Activated T-helper 17 cell treated with anti-CD3 and anti-CD28 coated beads, Interleukin-2, amount 50 U/mL, for 72 hours (primary cell): Measurements from ENCODE around the gene IVL. TPM values are rescaled to one million over a fixed set of nuclear protein-coding genes. Genes with fewer than 3 reads are reported as not detected.
A peak's percentile ranks its signal among the peaks of the same experiment; 100 is the strongest.

Experiments used
- ATAC-seq: fragments of 150-1000 bp; cut with Tn5 transposase; replicated peaks from 2 replicates; pipeline ENCODE4 v1.10.0; 2021; ENCODE audit warnings: mild to moderate bottlenecking, moderate library complexity
- H3K27ac Mint-ChIP-seq: one replicate; pipeline ENCODE4 v1.8.0; 2022; ENCODE audit warnings: mixed read lengths
- H3K27me3 Mint-ChIP-seq: one replicate; pipeline ENCODE4 v1.8.0; 2022; ENCODE audit warnings: mixed read lengths
- H3K36me3 Mint-ChIP-seq: one replicate; pipeline ENCODE4 v1.8.0; 2022; ENCODE audit warnings: low read depth, mild to moderate bottlenecking, mixed read lengths
- H3K4me1 Mint-ChIP-seq: one replicate; pipeline ENCODE4 v1.8.0; 2022; ENCODE audit warnings: mixed read lengths
- H3K4me3 Mint-ChIP-seq: one replicate; pipeline ENCODE4 v1.8.0; 2022; ENCODE audit warnings: mild to moderate bottlenecking, mixed read lengths
- H3K9me3 Mint-ChIP-seq: one replicate; pipeline ENCODE4 v1.8.0; 2022; ENCODE audit warnings: mixed read lengths
- total RNA-seq, 2 donors: library from RNA; stranded (reverse); gene quantifications; one replicate each; pipeline ENCODE4 v1.2.3, GENCODE V29; 2022

Gene IVL
- total RNA-seq, 2 donors from 2014 or later, result not detected

- Mint-ChIP-seq H3K4me3 (no peak overlapping the region), H3K4me1 (peaks cover 10% of the 10 kb centered on the region), H3K9me3 (no peaks in the 10 kb centered on the region), H3K36me3 (no peaks in the 10 kb centered on the region), H3K27ac (no peak overlapping the region), H3K27me3 (peaks cover 8% of the 10 kb centered on the region)
- peak; percentile 45 for ATAC-seq
Observed at GRCh38 chr1:152880907-152881306, 27.4 kb upstream of the IVL start.

- no peak for ATAC-seq
- Mint-ChIP-seq H3K36me3 (no peaks in the 10 kb centered on the region), H3K4me3 (no peak overlapping the region), H3K27me3 (peaks cover 7% of the 10 kb centered on the region), H3K4me1 (peaks cover 10% of the 10 kb centered on the region), H3K27ac (no peak overlapping the region), H3K9me3 (no peaks in the 10 kb centered on the region)
Observed at GRCh38 chr1:152884085-152884484, 24.3 kb upstream of the IVL start.

DNA sequence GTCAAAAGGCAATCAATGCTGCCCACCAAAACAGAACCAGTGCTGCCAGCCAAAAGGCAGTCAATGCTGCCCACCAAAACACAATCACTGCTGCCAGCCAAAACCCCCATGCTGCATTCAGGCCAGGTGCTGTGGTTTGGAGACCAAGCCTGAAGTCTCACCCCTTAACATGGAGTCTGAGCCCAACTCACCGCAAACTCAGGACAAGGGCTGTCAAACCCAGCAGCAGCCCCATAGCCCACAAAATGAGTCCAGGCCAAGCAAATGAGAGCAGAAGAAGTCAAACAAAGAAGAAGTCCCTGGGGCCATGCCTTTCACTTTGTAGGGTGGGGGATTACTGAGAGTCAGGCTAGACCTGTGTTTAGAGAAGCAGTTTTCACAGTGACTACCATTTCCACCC lies 23.8 kb upstream of the IVL start:
- H3K36me3 Mint-ChIP-seq, result no peaks in the 10 kb centered on the region
- ATAC-seq, result no peak
- H3K27ac Mint-ChIP-seq, result no peak overlapping the region
- peaks cover 10% of the 10 kb centered on the region for H3K4me1 Mint-ChIP-seq
- H3K27me3 Mint-ChIP-seq, result peaks cover 8% of the 10 kb centered on the region
- H3K4me3 Mint-ChIP-seq, result no peak overlapping the region
- no peaks in the 10 kb centered on the region for H3K9me3 Mint-ChIP-seq

GRCh38 chr1:152884966-152885624 lies 23.3 kb upstream of the IVL start:
- peaks cover 5% of the 10 kb centered on the region for H3K4me1 Mint-ChIP-seq

DNA sequence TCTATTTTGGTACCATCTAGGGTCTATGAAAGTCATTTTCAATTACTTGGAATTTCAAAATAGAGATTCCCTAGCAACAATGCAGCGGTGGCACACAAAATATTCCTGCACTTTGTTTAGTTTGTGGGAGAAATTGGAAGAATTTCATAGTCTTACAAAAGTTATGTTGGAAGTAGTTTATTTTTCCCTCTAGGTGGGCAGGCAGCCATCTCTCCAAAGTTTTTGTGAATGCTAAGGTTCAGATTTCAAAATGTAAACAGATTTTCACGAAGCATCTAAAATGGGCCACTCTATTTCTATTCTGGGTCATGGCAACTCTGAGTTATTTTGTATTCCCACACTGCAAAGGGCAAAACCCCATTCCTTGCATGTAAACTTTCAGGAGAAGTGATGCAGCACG lies 22.3 kb upstream of the IVL start:
- H3K36me3 Mint-ChIP-seq, result no peaks in the 10 kb centered on the region
- H3K9me3 Mint-ChIP-seq, result peaks cover 4% of the 10 kb centered on the region
- no peak for ATAC-seq
- H3K4me1 Mint-ChIP-seq, result no peaks in the 10 kb centered on the region
- H3K4me3 Mint-ChIP-seq, result no peak overlapping the region
- H3K27me3 Mint-ChIP-seq, result peaks cover 21% of the 10 kb centered on the region
- no peak overlapping the region for H3K27ac Mint-ChIP-seq

More at GRCh38 chr1:152884966-152885624, 23.3 kb upstream of the IVL start:
- Mint-ChIP-seq H3K9me3 (peaks cover 4% of the 10 kb centered on the region), H3K36me3 (no peaks in the 10 kb centered on the region), H3K27me3 (peaks cover 14% of the 10 kb centered on the region), H3K27ac (no peak overlapping the region), H3K4me3 (no peak overlapping the region)
- no peak for ATAC-seq

DNA sequence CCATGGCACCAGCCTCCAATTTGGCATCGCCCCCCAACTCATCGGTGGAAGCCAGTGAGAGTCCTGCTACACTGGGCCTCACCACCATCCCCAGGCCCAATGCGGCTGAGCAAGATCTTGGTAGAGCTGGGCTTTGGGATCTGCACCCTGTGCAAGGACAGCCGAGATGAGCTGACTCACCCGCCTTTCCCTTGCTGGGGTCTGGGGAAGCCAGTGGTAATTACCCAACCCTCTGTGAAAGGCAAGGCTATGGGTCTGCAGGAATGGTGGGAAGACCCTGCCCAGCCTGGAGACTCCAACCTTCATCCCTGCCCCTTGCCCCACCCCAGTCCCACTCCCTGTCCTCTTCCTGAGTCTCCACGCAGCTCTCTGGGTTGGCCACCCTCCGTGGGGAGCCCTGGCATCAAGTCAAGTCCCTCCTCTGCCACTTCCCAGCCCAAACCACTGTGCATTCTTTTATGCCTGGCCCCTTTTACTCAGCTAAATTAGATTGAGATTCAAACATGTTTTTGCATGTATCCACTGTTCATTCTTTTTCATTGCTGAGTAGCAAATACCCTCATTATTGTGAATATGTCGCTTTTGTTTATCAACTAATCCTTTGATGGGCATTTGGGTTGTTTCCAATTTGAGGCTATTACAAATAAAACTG lies 21.5 kb upstream of the IVL start:
- peaks cover 4% of the 10 kb centered on the region for H3K9me3 Mint-ChIP-seq
- no peak overlapping the region for H3K27ac Mint-ChIP-seq
- no peak for ATAC-seq
- H3K4me3 Mint-ChIP-seq, result no peak overlapping the region
- H3K27me3 Mint-ChIP-seq, result peaks cover 25% of the 10 kb centered on the region
- no peaks in the 10 kb centered on the region for H3K36me3 Mint-ChIP-seq
- no peaks in the 10 kb centered on the region for H3K4me1 Mint-ChIP-seq

DNA sequence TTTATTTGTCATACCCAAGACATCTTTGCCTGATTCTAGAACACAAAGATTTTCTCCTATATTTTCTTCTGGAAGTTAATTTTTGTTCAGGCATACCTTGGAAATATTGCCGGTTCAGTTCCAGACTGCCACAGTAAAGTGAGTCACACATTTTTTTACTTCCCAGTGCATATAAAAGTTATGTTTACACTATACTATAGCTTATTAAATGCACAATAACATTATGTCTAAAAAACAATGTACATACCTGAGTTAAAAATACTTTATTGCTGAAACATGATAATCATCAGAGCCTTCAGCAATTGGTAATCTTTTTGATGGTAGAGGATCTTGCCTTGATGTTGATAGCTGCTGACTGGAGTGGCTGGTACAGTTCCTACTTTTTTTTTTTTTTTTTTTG lies 20.2 kb upstream of the IVL start:
- H3K9me3 Mint-ChIP-seq, result peaks cover 4% of the 10 kb centered on the region
- ATAC-seq, result no peak

GRCh38 chr1:152899027-152899426 lies 9.3 kb upstream of the IVL start:
- Mint-ChIP-seq H3K9me3 (no peaks in the 10 kb centered on the region), H3K36me3 (no peaks in the 10 kb centered on the region), H3K4me1 (no peaks in the 10 kb centered on the region), H3K27me3 (peaks cover 47% of the 10 kb centered on the region), H3K4me3 (no peak overlapping the region), H3K27ac (no peak overlapping the region)
- no peak for ATAC-seq

More for the DNA sequence above, 20.2 kb upstream of the IVL start:
- Mint-ChIP-seq H3K36me3 (no peaks in the 10 kb centered on the region), H3K4me3 (no peak overlapping the region), H3K27me3 (peaks cover 30% of the 10 kb centered on the region), H3K27ac (no peak overlapping the region), H3K4me1 (no peaks in the 10 kb centered on the region)

DNA sequence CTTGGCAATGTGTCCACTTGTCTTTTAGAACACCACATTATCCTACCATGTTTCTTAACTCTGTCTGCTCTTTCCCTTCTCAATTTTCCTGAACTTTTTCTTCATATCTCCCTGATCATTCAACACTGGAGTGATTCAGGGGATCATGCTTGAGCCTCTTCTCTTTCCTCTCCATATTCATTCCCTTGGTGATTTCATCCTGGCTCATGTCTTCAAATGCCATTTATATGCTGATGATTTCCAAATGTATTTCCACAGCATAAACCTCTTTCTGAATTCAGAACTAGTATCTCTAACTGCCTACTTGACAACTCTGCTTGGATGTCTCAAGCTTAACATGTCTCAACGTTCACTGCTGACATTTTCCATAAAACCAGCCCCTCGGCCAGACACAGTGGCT lies 8.5 kb upstream of the IVL start:
- Mint-ChIP-seq H3K27ac (no peak overlapping the region), H3K4me3 (no peak overlapping the region), H3K4me1 (no peaks in the 10 kb centered on the region), H3K36me3 (no peaks in the 10 kb centered on the region), H3K27me3 (peaks cover 41% of the 10 kb centered on the region), H3K9me3 (no peaks in the 10 kb centered on the region)
- no peak for ATAC-seq

DNA sequence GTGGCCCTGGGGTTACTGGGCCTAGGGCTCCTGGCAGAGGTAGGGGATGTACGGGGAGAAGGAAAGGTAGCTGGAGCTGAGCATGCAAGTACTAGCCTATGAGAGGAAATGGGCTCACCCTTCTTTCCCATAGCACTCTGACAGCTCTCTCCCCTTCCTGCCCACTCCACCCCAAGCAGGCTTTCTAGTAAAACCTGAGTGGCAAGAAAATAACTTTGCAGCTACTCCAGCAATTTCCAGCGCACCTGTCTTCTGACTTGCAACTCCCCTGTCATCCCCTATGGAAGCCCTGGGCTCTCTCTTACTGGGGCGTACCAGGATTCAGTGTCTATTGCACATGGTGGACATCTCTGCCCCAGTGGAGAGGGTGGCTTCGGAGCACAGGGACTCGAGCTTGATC lies 6.7 kb upstream of the IVL start:
- Mint-ChIP-seq H3K4me1 (no peaks in the 10 kb centered on the region), H3K9me3 (no peaks in the 10 kb centered on the region), H3K36me3 (no peaks in the 10 kb centered on the region), H3K27me3 (peaks cover 47% of the 10 kb centered on the region), H3K4me3 (no peak overlapping the region), H3K27ac (no peak overlapping the region)
- ATAC-seq, result no peak

DNA sequence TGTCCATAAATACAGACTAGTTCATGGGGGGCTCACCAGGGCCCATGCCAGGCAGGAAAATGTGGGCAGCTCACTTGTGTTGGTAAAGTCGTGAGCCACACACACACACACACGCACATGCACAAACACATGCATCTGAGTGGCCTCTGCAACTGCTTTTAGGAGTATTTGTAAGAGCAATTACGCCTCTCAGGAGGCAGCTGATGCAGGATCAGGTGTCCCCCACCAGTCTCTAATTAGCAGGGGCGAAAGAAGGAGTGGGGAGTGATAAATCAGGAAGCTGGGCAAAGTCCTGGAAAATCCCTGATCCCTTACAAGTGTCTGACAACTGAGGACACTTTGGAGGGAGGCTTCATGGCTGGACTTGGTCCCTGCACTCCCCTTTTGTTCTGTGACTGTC lies 5.7 kb upstream of the IVL start:
- no peak for ATAC-seq
- Mint-ChIP-seq H3K4me1 (no peaks in the 10 kb centered on the region), H3K36me3 (no peaks in the 10 kb centered on the region), H3K27ac (no peak overlapping the region), H3K27me3 (peaks cover 47% of the 10 kb centered on the region), H3K9me3 (no peaks in the 10 kb centered on the region), H3K4me3 (no peak overlapping the region)

- H3K36me3 Mint-ChIP-seq, result no peaks in the 10 kb centered on the region
- no peak overlapping the region for H3K27ac Mint-ChIP-seq
- peaks cover 2% of the 10 kb centered on the region for H3K9me3 Mint-ChIP-seq
- no peak overlapping the region for H3K4me3 Mint-ChIP-seq
- H3K4me1 Mint-ChIP-seq, result no peaks in the 10 kb centered on the region
- ATAC-seq, result no peak
- peaks cover 51% of the 10 kb centered on the region for H3K27me3 Mint-ChIP-seq
Observed at GRCh38 chr1:152904688-152905440, 3.5 kb upstream of the IVL start.

GRCh38 chr1:152906023-152906565 lies 2.3 kb upstream of the IVL start:
- H3K4me3 Mint-ChIP-seq, result no peak overlapping the region
- no peak overlapping the region for H3K27ac Mint-ChIP-seq
- no peak for ATAC-seq
- peaks cover 46% of the 10 kb centered on the region for H3K27me3 Mint-ChIP-seq
- H3K9me3 Mint-ChIP-seq, result peaks cover 4% of the 10 kb centered on the region
- H3K36me3 Mint-ChIP-seq, result no peaks in the 10 kb centered on the region
- no peaks in the 10 kb centered on the region for H3K4me1 Mint-ChIP-seq

- Mint-ChIP-seq H3K27me3 (peaks cover 57% of the 10 kb centered on the region), H3K4me3 (no peak overlapping the region), H3K27ac (no peak overlapping the region), H3K36me3 (no peaks in the 10 kb centered on the region), H3K9me3 (peaks cover 4% of the 10 kb centered on the region), H3K4me1 (no peaks in the 10 kb centered on the region)
- ATAC-seq, result no peak
Observed at GRCh38 chr1:152909206-152909605, 860 bp downstream of the IVL start.

DNA sequence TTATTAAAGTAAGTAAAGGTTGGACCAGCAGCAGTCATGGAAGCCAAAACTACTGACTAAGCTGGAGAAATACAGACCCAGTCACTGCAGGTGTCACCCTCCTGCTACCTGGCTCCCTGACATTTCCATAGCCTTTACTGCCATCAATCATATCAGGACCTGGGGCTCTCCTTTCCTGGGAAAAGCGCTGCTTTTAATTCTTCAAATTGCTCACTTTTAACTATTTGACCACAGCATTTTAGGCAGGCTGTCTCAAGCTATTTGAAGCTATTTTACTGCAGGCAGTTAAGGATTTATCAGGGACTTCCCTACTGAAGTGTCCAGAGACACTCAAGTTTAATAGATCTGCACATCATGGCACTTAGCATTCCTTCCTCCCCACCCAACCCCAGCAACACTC lies 4.1 kb downstream of the IVL start:
- no peak for ATAC-seq
- Mint-ChIP-seq H3K4me3 (no peak overlapping the region), H3K27ac (no peak overlapping the region), H3K9me3 (peaks cover 4% of the 10 kb centered on the region), H3K4me1 (no peaks in the 10 kb centered on the region), H3K27me3 (peaks cover 50% of the 10 kb centered on the region), H3K36me3 (no peaks in the 10 kb centered on the region)
